ENCODE measurements around the gene STIP1.

The STIP1 gene

DNA sequence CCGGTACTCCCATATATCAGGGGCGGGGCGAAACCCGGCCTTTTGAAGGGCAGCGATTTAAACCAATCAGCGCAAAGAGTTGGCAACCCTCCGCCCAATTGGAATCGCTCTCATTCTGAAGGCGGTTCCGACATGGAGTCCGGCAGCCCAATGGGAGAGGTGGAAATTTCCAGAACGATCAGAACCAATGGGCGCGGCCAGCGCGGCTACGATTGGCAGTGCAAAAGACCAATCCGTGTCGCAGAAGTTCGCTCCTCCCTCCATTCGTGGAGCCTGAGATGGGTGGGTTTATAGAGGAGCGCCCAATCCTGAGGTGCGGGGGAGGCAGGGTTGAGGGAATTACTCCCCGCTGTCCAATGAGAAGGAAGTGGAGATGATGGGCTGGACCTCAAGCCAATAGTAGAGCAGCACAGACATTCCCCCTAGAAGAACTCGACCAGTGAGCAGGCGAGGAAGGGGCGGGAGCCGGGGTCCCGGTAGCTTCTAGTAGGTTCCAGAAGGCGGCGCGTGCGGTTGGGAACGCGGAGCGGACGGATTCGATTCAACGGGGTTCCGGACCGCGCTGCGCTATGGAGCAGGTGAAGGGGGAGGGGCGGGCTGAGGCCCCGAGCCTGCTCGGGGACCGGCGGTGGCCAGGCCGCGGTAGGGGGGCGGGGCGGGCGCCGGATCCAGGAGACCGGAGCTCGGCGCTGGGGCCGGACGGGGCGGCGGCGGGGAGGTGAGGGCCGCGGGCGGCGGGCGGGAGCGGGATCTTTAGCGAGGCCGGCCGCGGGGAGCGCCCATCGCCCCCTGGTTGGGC lies at the start of gene STIP1:
Gene STIP1 (plus strand): TSS at position 479 of the 799 bp plus-strand sequence. CDS start 91 bp downstream, at position 570.
- peak; percentile 100 for DNase-seq

DNA sequence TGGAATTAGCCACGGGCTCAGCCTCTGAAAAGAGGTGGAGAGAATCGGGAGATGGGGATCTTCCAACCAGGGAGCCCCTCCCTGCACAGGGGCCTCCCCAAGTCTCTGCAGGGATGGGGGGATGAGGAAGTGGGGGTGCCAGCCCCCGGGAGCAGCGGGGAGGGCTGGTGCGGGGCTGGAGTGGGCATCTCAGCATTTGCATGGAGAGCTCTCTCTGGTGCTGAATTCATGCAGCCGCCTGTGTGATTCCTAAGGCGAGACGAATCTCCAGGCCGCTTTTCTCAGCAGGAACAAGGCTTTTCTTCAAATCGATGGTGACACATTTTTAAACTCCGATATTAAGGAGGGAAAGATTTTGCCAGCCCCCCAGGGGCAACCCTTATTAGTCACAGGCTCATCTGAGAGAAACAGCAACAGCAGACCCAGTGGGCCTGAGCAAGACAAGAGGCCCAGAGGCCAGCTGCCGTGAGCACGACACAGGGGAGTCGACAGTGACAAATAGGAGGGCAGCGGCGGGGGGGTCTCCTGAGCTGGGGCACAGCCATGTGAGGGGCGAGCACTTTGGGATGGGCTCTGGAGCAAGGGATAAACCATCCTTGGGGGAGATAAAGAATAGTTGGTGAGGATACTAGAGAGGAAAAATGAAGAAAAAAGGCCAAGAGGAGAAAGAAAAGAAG lies 49.1 kb upstream of the STIP1 start:
- DNase-seq = no peak

- no peak for DNase-seq
These were observed 47.6 kb upstream of the STIP1 start for GRCh38 chr11:64138398-64138797.

DNA sequence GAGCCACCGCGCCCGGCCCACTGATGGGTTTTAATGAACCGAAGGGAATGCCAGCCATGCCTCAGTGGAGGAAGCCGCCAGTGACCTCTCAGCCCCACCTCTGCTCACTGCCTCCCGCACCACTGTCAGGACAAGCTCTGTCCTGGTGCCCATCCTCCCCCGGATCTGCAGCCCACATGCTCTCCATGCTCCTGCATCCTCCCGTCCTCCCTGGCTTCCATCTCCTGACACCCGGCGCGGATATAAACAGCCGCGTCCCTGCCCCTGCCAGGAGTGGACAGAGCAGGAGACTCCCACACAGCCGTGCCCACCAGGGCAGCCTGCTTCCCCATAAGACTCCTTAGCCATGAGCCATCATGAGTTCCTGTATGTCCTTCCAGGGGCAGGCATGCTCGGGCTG lies 46.9 kb upstream of the STIP1 start:
- no peak for DNase-seq

- no peak for DNase-seq
These were observed 45.9 kb upstream of the STIP1 start for GRCh38 chr11:64140082-64140481.

DNA sequence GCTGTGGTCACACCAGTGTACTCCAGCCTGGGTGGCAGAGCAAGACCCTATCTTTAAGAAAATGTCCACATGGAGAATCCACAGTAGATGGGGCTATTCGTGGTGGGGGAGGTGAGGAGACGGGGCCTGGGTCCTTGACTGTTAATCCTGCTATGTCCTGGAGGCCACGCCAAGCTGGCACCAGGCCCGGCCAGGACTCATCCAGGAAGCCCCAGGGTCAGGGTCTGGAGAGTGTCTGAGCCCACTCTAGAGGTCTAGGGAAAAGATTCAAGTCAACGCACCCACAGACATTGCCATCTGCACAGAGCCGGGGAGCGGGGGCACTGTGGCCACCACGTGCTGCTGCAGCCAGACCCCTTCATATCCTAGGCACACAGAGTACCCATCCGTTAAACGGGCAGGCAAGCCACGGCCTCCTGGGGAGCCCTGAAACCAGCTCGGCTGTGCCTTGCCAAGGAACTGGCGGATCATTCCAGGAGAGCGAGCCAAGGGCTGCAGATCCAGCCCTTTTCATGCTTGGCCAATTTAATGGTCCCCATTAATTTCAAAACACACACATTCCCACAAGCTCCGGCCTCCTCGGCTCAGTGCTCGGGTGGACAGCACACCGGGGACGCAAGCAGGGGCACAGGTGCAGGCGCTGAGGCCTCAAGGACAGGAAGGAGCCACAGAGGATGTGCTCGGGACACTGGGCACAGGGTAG lies 44.7 kb upstream of the STIP1 start:
- DNase-seq = no peak

- no peak for DNase-seq
These were observed 41.1 kb upstream of the STIP1 start for GRCh38 chr11:64144587-64145472.

- DNase-seq = peak; percentile 88
These were observed 39.7 kb upstream of the STIP1 start for GRCh38 chr11:64146036-64146955.

DNA sequence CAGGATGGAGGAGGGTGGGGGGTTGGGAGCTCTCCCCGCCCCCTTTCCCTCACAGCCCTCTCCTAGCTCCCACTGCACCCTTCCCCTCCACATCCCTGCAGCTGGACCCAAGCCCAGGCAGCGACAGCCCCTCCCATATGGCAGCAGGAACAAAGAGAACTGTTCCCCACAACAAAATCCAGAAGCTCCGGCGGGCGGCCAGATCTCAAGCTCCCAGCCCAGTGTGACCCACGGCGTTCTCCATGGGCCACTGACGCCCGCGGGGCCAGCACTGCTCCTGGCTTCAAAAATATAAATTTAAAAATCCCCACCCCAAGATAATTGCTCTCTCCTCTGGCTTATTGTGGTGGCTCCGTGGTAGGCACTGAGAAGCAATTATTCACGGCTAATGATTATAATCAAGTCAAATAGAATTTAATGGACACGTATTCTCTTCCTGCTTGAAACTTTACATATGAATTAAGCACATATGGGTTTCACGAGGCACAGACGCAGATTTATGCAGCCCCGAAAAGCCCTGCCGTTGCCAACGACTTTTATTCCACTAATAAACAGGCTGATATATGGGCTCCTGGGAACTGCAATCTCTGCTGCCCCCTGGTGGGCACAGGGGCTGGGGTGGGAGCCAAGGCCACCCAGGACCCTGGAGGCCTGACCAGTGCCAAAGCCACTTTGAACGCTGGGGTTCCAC lies 37.6 kb upstream of the STIP1 start:
- DNase-seq = peak; percentile 84

DNA sequence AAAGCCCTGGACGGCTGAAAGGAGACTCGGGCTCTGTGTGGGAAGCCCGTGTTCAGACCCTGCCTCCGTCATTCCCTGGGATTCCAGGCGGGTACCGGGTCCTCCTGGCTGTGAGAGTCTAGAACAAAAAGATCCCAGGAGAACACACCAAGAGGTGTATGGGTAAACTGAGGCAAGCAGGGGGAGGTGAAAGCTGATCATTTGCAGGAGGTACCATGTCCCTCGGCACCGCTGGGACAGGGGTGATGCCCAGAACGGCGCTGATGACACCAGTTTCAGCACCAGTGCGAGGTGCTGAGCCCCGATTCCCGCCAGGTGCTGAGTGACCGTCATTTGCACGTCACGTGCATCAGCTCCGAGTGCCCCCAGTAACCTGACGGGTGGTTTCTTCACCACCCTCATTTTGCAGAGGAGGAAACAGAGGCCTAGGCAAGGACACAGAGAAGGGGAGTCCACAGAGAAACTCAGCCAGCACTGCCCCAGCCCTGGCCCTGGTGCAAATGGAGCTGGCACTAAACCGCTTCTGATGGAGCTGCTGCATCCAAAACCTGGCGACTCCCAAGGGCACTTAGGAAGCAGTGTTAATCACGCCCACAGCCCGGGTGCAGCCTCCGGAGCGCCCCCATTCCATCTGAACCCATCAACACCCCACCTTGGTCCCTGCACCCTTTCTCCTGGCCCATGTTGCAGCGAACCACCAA lies 36.9 kb upstream of the STIP1 start:
- DNase-seq = no peak

- DNase-seq = no peak
These were observed 35.9 kb upstream of the STIP1 start for GRCh38 chr11:64150051-64150450.

DNA sequence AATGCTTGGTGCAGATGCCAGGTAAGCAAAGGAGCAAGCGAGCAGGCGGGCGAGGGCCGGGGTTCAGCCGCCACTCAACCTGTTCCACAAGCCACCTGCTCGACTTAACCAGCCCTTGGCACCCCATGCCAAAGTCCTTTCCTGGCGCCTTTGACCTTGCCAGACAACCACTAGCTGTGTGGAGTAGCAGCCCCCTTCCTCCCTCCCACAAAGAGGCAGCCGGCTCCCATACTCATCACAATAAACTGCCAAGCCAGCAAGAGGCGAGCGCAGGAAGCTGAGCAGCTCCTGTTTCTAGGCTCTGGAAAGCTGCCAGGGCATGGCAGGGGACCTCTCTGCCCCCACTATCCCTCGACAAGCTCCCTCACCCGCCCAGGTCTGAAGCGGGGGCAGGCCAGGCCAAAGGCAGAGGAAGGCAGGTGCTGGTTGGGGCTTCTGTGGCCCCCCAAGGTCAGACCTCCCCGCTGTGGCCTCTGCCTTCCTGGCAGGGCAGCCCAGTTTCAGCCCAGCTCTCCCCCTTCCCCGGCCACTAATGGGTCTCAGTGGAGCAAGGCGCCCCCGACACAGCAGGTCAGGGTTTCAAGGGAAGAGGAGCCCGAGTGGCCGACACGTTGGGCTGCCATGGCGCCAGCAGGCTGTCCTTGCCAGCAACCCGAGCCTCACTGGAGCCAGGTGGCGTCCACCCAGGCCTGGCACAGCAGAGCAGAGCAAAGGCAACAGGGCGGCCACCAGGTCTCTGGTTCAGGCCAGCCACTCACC lies 35.3 kb upstream of the STIP1 start:
- DNase-seq = no peak

DNA sequence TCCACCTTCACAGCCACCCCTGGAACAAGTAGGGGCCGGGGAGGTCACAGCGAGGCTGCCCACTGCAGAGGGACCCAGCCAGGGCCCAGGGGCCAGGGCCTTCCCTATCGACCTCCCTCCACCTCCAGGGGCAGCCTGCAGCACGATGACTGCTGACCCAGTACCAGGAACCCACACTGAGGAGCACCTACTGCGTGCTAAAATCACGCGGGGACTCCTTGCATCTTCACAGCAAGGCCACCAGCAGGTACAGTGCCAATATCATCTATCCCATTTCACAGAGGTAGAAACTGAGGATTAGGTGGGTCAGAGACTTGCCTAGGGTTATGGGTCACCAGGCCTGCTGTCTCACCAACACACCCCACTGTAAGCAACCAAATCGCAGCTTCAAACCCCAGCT lies 34.6 kb upstream of the STIP1 start:
- no peak for DNase-seq

GRCh38 chr11:64152841-64153691 lies 32.9 kb upstream of the STIP1 start:
- peak; percentile 75 for DNase-seq

DNA sequence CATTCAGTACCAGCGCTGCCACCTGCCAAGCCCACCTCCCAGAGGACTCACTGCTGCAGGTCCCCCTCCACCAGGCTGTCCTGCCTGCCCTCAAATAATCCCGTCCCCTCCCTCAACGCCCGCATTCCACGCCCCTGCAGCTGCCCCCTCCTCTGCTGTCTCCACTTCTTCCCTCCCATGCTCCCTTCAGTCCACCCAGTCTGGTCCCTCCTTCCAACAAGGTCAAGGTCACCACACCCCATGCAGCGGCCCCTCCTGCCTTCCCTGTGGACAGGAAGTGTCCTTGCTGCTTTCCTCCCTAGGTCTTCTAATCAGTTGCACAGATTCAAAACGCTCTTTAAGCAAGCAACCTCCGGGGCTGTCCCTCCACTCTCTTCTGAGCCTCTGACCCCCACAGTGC lies 32.2 kb upstream of the STIP1 start:
- DNase-seq = no peak

- DNase-seq = no peak
These were observed 29.5 kb upstream of the STIP1 start for GRCh38 chr11:64156235-64157011.

DNA sequence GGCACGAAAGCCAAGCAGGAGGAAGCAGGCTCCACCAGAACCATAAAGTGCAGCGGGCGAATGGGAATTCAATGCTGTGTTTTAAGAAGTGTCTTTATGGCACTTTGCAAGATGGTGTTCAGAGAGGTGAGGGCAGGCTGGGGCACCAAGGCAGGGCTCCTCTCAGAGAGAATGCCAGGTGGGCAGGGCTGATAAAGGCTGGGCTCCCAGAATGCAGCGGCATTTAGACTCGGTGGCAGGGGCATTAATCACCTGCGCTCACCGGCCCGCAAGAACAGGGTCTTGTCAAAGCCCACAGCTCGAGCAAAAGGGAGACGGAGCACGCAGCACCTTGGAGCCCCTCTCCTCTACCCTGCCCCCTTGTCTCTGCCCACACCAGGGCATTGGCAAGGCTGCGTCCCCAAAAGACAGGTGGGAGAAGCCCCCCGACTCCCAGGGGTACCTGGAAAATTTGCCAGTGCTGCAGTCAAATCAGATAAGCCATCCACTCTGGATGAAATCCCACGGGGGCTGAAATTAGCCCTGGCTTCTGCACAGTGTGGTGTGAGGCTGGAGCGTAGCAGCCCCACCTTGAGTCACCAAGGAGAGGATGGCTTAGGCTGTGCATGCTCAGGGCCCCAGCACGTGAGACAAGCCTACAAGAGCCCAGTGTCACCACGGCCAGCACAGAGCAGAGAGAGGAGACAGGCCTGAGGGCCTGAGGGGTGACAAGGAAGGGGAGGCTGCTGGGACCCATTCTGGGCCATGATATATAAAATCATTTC lies 28.2 kb upstream of the STIP1 start:
- DNase-seq = peak; percentile 29
